ENCODE results near the gene CTNNBL1. TPM values are rescaled to one million over a fixed set of nuclear protein-coding genes. Genes with fewer than 3 reads are reported as not detected.

CTNNBL1 gene, protein sequence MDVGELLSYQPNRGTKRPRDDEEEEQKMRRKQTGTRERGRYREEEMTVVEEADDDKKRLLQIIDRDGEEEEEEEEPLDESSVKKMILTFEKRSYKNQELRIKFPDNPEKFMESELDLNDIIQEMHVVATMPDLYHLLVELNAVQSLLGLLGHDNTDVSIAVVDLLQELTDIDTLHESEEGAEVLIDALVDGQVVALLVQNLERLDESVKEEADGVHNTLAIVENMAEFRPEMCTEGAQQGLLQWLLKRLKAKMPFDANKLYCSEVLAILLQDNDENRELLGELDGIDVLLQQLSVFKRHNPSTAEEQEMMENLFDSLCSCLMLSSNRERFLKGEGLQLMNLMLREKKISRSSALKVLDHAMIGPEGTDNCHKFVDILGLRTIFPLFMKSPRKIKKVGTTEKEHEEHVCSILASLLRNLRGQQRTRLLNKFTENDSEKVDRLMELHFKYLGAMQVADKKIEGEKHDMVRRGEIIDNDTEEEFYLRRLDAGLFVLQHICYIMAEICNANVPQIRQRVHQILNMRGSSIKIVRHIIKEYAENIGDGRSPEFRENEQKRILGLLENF
- total RNA-seq (2022; extraction: Qiagen RNA extraction): 56.2 to 69.6 TPM (median 66.2 TPM) in 5 replicates

GRCh38 chr20:37693635-37694626 is at the start of gene CTNNBL1:
TSS of gene CTNNBL1 (plus strand) at chr20:37694030. CDS start at chr20:37694123, 93 bp downstream.

GRCh38 chr20:37902504-37903313 is 208.9 kb downstream of the CTNNBL1 start, which contains the start of gene VSTM2L:
TSS of gene VSTM2L (plus strand) at chr20:37903127. CDS start at chr20:37903351, 224 bp downstream.

Other genes starting within 250 kb of the CTNNBL1 start
- not detected in 5 replicates for gene NNAT, start 172.8 kb upstream of the CTNNBL1 start, total RNA-seq (2022; extraction: Qiagen RNA extraction)
- gene BLCAP, start 166.2 kb upstream of the CTNNBL1 start, total RNA-seq (2022; extraction: Qiagen RNA extraction): 43.7 to 54.7 TPM (median 49.6 TPM) in 5 replicates
- gene VSTM2L, start 209.1 kb downstream of the CTNNBL1 start, total RNA-seq (2022; extraction: Qiagen RNA extraction): 16.6 to 24.7 TPM (median 19.1 TPM) in 5 replicates

All from A549 treated with Mapracorat at 1 μM for 4 hours (cell line).